Measurements from ENCODE around the gene OR52H1.
"Not testable (repeated sequence)": the region's sequence is repeated elsewhere in the genome, so short reads cannot be mapped to it uniquely, and the experiment has no call there.

Gene OR52H1

DNA sequence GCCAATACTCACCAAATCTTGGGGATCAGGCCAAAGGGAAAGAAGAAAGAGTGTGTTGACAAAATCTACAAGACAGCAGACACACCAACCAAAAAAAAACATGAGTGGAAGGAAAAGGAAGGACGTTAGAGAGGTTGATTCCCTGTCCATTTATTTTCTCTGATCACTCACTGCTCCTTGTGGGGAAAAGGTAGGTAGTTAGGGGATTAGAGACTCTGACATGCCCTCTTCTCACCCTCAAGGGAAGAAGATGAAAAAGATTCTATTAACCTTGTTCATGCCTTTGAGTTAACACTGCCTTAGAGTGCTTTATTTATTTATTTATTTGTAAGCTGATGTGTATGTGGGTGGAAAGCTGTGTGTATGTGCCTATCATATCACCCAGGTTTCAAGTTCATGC is at the start of gene OR52H1:
Gene OR52H1, minus strand, starts transcription at position 101 of the 400 bp plus-strand sequence. CDS start 3,035 bp downstream, outside the sequence.
- DNase-seq: no peak

DNA sequence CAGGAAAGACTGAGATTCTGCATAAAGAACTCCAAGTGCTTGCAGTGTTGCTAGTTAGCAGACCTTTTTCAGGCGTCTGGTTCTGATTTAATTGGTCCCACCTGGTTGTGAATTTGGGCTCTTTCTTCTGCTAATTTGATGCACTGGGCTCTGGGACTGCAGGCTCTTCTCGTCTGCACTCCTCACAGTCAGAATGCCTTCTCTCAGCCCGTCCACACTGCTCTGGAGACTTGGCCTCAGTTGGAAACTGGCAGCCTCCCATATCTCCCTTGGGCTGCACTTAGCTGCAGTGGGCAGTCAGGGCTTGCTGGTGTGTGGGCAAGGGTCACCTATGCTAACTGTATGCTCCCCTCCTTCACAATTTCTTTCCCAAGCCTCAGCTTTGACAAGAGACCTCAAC is 49.6 kb upstream of the OR52H1 start:
- no peak for DNase-seq

DNA sequence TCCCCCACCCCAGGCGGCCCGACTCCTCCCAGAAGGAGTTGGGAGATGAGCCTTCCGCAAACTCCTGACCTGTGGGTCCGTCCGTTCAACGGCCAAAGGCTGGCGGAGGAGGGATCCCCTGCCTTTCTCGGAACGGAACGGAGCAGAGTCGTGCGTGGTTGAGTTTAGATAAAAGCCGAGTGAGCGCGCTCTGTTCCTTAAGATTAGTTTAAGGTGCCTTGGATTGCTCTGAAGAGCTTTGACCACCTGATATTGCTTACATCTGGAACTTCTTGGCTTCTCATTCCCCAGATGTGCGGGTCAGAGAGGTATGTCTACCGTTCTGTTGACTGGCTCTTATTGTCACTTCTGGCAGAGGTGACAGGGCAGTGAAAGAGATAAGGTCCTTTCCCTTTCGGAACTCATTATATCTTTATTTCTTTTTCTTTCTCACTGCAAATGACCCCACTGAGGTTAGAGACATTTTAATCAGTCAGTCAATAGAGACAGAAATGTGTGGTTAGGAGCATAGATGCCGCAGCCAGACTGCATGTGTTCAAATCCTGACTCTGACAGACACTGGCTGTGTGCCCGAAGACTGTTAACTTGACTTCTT is 48.4 kb upstream of the OR52H1 start, which contains the start of gene TRIM6:
Gene TRIM6, plus strand, starts transcription at position 31 of the 595 bp plus-strand sequence. Its CDS starts 261 bp downstream, at position 292.
- no peak for DNase-seq

DNA sequence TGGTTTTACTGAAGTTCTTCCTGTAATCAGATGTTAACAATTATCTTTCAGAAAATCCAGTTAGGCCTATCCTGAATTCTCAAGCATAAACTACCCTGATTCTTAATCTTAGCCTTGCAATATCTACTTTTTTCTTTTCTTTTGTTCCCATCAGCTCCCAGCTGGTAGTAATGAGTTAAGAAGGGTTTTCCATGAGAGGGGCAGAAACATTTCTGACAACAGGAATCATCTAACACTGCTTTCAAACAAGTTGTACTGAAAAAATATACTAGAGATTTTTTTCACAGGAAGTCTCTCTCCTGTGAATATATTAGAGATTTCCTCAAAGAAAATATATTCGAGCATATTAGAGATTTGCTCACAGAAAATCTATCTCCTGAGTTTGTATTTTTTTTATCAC is 44.8 kb upstream of the OR52H1 start:
- DNase-seq: no peak

DNA sequence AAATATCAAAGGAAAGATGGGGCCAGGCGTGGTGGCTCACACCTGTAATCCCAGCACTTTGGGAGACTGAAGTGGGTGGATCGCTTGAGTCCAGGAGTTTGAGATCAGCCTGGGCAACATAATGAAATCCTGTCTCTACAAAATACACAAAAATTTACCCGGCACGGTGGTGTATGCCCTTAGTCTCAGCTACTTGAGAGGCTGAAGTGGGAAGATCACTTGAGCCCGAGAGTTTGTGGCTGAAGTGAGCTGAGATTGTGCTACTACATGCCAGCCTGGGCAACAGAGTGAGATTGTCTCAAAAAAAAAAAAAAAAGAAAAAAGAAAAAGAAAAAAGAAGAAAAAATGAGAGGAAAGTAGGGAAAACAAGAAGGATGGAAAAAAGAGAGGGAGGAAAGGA is 44.3 kb upstream of the OR52H1 start:
- DNase-seq: no peak

DNA sequence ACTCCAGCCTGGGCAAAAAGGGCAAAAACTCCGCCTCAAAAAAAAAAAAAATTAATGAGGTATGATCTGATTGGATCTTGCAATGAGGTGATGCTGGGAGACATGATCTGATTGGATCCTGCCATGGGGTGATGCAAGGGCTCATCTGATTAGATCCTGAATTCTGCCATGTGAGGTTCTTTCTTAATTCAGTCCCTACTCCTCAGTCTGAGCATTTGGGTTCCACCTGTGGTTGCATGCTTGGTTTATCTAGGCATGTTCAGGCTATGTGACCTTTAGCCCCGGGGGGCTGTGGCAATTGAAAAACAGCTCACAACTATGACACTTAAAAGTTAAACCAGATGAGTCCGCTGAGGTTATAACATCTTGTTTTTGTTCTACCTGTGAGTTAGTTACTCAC is 43.3 kb upstream of the OR52H1 start:
- no peak for DNase-seq

DNA sequence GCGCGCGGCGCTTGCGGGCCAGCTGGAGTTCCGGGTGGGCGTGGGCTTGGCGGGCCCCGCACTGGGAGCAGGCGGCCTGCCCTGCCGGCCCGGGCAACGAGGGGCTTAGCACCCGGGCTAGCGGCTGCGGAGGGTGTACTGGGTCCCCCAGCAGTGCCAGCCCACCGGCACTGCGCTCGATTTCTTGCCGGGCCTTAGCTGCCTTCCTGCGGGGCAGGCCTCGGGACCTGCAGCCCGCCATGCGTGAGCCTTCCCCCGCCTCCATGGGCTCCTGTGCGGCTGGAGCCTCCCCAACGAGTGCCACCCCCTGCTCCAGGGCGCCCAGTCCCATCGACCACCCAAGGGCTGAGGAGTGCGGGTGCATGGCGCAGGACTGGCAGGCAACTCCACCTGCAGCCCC is 41.6 kb upstream of the OR52H1 start:
- not testable (repeated sequence) for DNase-seq

DNA sequence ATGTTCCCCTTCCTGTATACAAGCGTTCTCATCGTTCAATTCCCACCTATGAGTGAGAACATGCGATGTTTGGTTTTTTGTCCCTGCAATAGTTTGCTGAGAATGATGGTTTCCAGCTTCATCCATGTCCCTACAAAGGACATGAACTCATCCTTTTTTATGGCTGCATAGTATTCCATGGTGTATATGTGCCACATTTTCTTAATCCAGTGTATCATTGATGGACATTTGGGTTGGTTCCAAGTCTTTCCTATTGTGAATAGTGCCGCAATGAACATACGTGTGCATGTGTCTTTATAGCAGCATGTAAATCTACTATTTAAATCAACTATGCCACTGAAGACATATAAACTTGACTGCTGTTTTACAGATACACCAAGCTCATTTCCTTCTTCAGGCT is 36.1 kb upstream of the OR52H1 start:
- DNase-seq: not testable (repeated sequence)

DNA sequence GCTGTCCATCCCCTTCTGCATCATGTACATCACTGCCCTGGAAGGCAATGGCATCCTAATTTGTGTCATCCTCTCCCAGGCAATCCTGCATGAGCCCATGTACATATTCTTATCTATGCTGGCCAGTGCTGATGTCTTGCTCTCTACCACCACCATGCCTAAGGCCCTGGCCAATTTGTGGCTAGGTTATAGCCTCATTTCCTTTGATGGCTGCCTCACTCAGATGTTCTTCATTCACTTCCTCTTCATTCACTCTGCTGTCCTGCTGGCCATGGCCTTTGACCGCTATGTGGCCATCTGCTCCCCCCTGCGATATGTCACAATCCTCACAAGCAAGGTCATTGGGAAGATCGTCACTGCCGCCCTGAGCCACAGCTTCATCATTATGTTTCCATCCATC is 32.7 kb upstream of the OR52H1 start:
- no peak for DNase-seq

DNA sequence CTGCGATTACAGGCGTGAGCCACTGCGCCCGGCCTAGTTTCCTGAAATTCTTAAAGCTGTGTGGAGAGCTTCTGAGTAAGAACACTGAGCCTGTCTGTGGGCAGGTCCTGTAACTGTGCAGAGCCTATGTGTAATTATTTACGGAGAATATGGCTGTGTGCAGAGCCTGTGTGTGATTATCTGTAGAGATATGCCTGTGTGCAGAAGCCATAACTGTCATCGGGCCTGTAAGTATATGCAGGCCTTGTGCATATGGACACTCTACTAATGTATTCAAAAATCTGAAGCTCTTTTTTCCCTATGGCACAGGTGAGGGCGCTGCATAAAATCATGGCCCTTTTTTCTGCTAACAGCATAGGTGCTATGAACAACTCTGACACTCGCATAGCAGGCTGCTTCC is 32.2 kb upstream of the OR52H1 start, which contains the start of gene OR52B6:
Gene OR52B6, plus strand, starts transcription at position 301 of the 400 bp plus-strand sequence. Its CDS starts 0 bp downstream, at position 301.
- no peak for DNase-seq

DNA sequence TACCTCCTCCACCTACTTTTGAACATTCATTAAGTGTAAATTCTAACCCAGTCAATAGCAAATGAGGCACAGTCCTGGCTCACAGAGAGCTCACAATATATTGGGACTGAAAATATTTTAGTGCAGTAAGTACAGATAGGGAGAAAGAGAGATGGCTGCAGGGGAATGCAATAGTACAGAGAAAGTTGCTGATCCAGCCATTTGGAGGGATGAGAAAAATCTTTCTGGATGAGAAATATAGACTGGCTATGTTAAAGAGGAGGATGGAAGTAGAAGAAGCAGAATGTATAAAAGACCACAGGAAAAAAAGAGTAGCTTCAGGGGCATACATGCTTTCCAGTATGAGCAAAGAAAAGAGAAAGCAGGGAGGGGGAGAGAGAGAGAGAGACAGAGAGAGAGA is 28.8 kb upstream of the OR52H1 start:
- no peak for DNase-seq

DNA sequence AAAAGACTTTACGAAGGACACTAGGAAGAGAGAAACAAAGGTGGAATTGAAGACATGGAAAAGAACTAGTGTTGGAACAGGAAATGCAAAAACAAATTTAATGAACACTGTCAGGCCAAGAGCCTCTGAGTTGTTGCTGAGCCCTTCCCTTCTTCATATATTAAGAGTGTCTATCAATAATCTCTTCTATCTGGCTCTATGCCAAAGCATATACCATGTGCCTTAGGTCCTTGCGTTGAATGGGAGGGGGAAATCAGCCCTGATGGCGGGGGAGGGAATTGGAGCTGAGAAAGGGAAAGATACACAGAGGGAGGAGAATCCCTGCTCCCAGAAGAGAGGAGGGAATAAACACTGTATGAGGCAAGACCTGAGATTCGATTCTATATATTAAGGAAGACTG is 26.8 kb upstream of the OR52H1 start:
- DNase-seq: no peak

DNA sequence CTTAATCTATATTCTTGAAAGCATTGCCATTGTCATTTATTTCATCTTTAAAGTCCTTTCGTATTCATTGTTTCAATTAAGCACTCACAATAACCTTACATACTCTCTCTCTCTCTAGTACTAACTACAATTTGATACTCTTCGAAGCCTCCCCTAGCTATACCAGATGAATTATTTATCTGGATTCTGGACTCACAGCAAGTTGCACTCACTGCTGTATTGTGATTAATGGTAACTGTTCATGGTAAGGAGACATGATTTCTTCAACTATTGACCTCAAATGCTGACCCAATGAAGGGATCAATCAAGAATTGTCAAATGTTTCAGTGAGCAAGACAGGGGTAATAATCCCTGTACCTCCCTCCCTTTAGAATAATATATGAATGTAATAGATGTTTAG is 26.3 kb upstream of the OR52H1 start:
- no peak for DNase-seq

DNA sequence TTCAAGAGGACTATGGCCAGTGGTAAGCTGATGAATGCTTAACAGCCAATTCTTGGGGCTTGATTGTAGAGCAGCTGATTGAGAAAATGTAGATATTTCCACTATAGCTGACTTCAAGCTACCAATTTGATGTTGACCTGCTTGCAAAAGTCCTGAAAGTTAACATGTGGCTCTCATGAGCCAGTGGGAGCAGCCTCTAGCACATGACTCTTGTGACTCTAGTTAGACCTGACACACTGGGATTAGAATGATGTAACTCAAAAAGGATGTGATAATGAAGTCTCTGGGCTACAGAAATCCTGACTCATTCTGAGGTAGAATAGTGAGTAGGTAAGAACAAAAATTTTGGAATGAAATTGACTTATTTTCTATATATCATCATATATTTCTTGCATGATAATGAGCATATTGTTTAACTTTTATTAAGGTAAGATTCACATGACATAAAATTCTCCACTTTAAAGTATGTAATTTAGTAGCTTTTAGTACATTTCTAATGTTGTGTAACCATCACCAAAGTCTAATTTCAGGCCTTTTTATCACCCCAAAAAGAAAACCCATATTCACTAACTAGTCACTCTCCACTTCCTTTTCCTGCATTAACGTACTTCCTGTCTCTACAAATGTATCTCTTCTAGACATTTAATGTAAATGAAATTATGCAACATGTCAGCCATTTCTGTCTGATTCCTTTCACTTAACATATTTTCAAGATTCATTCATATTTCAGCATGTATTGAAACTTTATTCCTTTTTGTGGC is 16.1 kb upstream of the OR52H1 start:
- no peak for DNase-seq

DNA sequence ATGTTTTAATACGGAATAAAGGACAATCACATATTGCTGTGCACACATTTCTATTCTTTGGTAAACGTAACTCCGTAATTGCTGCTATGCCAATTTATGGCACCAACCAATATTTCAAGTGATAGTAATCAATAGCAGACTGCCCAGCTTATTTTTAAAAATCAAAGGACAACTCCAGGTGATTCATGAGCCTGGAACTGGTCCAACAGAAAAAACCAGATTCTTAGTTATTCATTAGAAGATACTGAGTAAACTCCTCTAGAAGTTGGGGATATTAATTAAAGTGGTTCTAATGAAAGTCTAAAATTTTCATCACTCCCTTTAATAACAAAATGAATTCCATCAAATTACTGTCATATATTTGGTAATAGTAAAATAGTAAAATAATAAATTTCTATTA is 9.4 kb upstream of the OR52H1 start:
- DNase-seq: no peak

DNA sequence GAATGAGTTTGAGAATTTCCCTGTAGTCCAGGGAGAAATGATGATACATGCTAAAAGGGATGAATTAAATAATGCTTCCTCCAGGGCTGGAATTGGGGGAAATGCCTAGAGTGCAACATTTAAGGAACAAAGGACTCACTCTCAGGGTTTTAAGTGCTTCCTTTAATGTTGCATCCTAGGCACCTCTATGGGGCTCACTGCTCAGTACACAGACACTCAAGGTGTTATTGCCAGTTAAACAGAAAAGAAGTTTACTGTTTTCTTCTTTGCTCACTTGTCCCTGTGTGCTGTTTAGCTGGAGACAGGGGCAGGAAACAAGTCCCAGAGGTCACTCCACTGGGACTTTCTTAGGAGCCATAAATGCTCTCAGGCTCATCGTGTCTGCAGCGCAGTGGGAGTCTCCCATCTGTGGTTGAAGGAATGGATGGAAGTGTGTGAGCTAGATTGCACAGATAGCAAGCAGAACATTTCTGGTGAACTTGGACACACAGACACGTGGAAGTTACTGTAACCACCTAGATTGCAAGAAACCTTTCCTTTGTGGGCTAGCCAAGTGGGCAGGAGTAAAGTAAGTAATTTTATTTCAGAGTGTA is 8.4 kb upstream of the OR52H1 start:
- no peak for DNase-seq

DNA sequence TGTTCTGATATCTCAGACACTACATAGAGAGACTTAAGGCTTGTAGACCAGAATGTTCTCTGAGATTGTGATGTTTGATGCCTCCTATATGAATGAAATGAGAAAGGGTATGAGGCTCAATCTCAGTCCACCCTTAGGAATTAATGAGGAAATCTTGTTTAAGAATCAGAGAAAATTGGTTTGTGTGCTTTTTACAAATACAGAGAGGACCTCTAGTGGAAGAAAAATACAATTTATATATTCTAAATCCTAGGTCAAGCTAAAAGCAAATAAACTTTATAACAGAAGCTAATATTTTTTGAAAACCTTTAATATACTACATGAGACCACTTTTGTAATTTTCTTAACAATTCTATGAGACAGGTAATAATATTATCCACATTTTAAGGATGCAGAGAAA is 5.0 kb upstream of the OR52H1 start:
- DNase-seq: no peak

DNA sequence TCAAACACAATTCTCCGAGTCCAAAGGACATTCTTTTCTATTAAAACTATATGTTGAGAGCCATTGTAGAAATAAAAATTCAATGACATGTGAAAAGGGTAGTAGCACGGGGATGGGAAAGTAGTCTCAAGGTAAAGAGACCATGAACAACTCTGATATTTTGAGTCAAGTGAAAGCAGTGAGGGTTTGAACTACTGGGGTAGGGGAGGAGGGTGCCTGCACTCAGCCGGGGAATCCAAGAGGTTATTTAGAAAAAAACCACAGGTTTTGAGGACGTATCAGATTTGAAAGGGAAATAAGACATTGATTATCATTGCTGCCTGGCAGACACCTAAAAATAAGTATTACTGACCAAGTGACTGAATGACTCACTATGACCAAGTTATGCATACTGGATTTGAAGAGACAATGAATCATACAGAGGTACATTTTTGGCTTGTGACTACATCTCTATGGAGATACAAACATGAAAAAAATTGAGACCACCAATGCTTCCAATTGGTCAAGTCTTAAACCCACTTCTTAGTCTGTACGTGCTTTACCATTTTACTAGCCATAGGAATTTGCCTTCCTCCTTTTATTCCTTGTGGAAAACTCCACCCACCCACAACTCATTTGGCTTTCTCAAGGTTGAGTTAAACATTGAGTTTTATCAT is 2.2 kb upstream of the OR52H1 start:
- no peak for DNase-seq

DNA sequence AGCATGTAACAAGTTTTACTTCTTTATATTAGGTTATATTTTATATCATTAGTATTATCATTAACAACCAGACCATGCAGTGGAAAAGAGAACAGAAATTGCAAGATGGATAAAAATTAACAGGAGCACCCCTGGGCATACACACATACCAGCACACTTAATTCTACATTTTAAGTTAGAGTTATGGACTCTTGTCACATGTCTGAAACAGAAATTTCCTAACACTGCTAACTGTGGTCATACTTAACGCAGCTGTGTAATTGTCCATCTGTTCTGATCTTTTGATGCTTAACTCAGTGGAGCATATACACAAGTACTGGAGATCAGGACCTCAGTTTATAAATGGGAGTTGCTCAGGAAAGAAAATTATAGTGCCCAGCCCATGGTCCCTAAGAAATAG is 358 bp downstream of the OR52H1 start:
- DNase-seq: no peak

DNA sequence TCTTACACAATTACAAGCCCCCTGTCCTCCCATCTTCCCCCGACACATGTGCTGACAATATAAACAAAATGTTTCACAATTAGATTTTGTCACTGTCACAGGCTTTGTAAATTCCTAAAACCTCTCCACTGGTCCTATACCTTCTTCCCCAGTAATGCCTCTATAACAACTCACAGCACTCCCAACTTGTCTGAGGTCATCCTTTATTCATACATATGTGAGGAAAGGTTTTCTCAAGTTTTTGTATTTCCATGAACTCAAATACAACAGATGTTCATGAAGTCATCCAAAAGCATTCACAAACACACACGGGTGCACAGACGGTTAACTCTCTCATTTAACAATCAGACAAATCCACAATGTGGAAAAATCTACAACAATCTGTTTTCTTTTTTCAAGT is 1.9 kb downstream of the OR52H1 start:
- DNase-seq: no peak

DNA sequence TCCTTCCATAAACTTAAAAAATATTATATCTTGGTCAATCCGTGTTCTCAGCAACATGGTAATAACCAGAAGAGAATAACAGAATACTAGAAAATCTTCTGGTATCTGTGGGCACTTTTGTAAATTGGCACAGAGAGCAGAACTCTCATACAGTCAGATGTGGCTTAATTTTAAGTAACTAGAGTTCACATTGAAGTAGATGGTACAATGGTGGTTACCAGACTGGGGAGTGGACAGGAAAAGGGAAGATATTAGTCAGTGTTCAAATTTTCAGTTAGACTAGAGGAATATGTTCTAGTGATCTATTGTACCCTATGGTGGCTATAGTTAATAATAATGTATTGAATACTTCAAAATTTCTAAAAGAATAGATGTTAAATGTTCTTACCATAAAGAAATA is 6.9 kb downstream of the OR52H1 start:
- no peak for DNase-seq

DNA sequence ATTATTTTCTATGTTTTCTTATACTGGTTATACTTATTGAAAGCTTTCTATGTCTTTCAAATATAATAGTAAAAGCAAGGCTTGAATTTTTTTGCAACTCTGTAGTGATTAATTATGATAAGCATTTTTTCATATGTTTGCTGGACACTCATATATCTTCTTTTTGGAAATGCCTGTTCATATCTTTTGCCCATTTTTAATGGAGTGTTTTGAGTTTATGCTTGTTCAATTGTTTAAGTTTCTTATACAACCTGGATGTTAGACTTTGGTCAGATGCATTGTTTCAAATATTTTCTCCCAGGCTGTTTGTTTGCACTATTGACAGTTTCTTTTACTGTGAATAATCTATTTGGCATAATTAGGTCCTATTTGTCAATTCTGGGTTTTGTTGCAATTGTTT is 11.9 kb downstream of the OR52H1 start:
- DNase-seq: no peak

DNA sequence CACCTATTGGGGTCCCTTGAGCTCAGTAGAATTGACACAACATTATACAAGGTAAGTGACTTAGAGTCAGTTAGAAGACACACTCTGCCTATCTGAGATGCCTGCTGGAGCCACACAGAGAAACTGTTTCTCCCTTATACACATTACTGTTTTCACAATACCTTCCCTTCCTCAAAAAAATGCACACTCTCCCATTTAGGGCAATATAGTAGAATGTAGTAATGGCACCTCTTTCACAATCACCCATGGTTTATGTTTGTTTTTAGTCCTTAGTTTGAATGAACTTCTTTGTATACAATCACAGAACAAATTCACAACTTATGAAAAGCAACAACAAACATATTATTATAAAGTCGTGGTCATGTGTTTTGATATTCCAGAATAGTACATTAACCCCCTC is 14.3 kb downstream of the OR52H1 start:
- no peak for DNase-seq
